ENCODE data around the gene OLR1.

The OLR1 gene

DNA sequence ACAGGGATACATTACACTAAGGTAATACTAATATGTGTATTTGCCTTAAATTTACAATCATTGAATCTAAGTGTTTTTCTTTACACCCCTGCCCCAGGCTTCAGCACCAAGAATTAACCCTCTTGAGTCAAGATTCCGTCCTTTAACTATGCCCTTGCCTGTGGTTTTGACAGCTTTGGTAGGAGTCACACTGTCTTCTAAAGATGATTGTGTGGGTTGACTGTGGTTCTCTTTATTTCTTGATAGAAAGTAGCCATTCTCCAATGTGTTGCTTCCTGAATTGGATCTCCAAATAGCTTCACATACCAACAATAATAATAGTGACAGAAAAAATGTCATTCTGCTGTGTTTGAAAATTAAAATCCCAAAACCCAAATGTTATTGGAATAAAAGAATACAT is 45.5 kb downstream of the OLR1 start:
- TF ChIP-seq, protein P1, sequence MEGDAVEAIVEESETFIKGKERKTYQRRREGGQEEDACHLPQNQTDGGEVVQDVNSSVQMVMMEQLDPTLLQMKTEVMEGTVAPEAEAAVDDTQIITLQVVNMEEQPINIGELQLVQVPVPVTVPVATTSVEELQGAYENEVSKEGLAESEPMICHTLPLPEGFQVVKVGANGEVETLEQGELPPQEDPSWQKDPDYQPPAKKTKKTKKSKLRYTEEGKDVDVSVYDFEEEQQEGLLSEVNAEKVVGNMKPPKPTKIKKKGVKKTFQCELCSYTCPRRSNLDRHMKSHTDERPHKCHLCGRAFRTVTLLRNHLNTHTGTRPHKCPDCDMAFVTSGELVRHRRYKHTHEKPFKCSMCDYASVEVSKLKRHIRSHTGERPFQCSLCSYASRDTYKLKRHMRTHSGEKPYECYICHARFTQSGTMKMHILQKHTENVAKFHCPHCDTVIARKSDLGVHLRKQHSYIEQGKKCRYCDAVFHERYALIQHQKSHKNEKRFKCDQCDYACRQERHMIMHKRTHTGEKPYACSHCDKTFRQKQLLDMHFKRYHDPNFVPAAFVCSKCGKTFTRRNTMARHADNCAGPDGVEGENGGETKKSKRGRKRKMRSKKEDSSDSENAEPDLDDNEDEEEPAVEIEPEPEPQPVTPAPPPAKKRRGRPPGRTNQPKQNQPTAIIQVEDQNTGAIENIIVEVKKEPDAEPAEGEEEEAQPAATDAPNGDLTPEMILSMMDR (IDR thresholded peaks at IDR 0.05; ENCODE audit: low read length), result no peak
- TF ChIP-seq EZH2phosphoT487 (IDR thresholded peaks at IDR 0.05; ENCODE audit: low read length), result no peak
- TF ChIP-seq EZH2 (optimal IDR thresholded peaks at IDR 0.05; ENCODE audit: low read depth, low read length), result no peak
- Histone ChIP-seq H3K9me3 (replicated peaks; ENCODE audit: insufficient read depth, low read length) (no peaks in the 10 kb centered on the region), H3K4me2 (ENCODE audit: low read depth, low read length) (no peak overlapping the region), H3K9ac (ENCODE audit: low read length) (no peak overlapping the region), H3K36me3 (replicated peaks; ENCODE audit: insufficient read depth, low read length) (no peaks in the 10 kb centered on the region; the same call in 1 of the 2 replicates), H3K9me2 (replicated peaks; ENCODE audit: insufficient read depth, low read length) (no peaks in the 10 kb centered on the region), H3K27me3 (replicated peaks; ENCODE audit: insufficient read depth, low read length) (no peaks in the 10 kb centered on the region), H4K20me1 (ENCODE audit: insufficient read depth, low read length) (no peaks in the 10 kb centered on the region), H3F3A (ENCODE audit: insufficient read depth, low read length) (peaks cover 17% of the 10 kb centered on the region), H2AFZ (ENCODE audit: low read length) (no peak overlapping the region), H3K4me1 (ENCODE audit: low read length) (peaks cover 22% of the 10 kb centered on the region), H3K79me2 (ENCODE audit: low read length) (peaks cover 13% of the 10 kb centered on the region), H3K4me3 (ENCODE audit: low read length) (no peak overlapping the region), H3K27ac (ENCODE audit: low read length) (no peak overlapping the region)
- DNase-seq, result no peak

DNA sequence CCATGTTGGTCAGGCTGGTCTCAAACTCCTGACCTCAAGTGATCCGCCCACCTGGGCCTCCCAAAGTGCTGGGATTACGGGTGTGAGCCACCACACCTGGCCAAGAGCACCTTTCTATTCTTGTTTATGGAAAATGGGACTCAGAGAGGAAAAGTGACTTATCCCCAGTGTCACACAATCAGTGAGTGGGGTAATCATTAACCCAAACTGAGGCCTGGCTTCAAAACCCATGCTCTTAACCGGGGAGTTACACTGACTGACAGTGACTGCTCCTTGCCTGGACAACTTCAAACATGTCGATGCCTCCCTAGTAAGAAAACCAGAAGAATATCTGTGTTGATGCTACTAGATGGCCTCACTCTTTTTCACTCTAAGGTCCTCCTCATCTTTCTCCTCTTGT is 49.2 kb downstream of the OLR1 start:
- H3K36me3 ChIP-seq (replicated peaks; ENCODE audit: insufficient read depth, low read length), result peaks cover 3% of the 10 kb centered on the region; the same call in 1 of the 2 replicates
- H3K9me3 ChIP-seq (replicated peaks; ENCODE audit: insufficient read depth, low read length), result no peaks in the 10 kb centered on the region
- H3K4me3 ChIP-seq (ENCODE audit: low read length), result no peak overlapping the region
- no peak overlapping the region for H2AFZ ChIP-seq (ENCODE audit: low read length)
- H3K9ac ChIP-seq (ENCODE audit: low read length), result no peak overlapping the region
- no peaks in the 10 kb centered on the region for H3K9me2 ChIP-seq (replicated peaks; ENCODE audit: insufficient read depth, low read length)
- no peaks in the 10 kb centered on the region for H4K20me1 ChIP-seq (ENCODE audit: insufficient read depth, low read length)
- DNase-seq, result no peak
- no peaks in the 10 kb centered on the region for H3K27me3 ChIP-seq (replicated peaks; ENCODE audit: insufficient read depth, low read length)
- TF ChIP-seq EZH2 (optimal IDR thresholded peaks at IDR 0.05; ENCODE audit: low read depth, low read length) (no peak), EZH2phosphoT487 (IDR thresholded peaks at IDR 0.05; ENCODE audit: low read length) (no peak)
- TF ChIP-seq, protein P1 (IDR thresholded peaks at IDR 0.05; ENCODE audit: low read length), result no peak
- H3K27ac ChIP-seq (ENCODE audit: low read length), result no peak overlapping the region
- no peak overlapping the region for H3K4me2 ChIP-seq (ENCODE audit: low read depth, low read length)
- no peaks in the 10 kb centered on the region for H3K79me2 ChIP-seq (ENCODE audit: low read length)
- no peaks in the 10 kb centered on the region for H3F3A ChIP-seq (ENCODE audit: insufficient read depth, low read length)
- no peaks in the 10 kb centered on the region for H3K4me1 ChIP-seq (ENCODE audit: low read length)

GRCh38 chr12:10121278-10121677 is 50.7 kb downstream of the OLR1 start:
- no peak overlapping the region for H3K4me3 ChIP-seq (ENCODE audit: low read length)
- H3K4me2 ChIP-seq (ENCODE audit: low read depth, low read length), result no peak overlapping the region
- no peaks in the 10 kb centered on the region for H4K20me1 ChIP-seq (ENCODE audit: insufficient read depth, low read length)
- H3F3A ChIP-seq (ENCODE audit: insufficient read depth, low read length), result no peaks in the 10 kb centered on the region
- no peak for DNase-seq
- H3K36me3 ChIP-seq (replicated peaks; ENCODE audit: insufficient read depth, low read length), result peaks cover 3% of the 10 kb centered on the region; the same call in 1 of the 2 replicates
- TF ChIP-seq EZH2 (optimal IDR thresholded peaks at IDR 0.05; ENCODE audit: low read depth, low read length) (no peak), EZH2phosphoT487 (IDR thresholded peaks at IDR 0.05; ENCODE audit: low read length) (no peak)
- TF ChIP-seq, protein P1 (IDR thresholded peaks at IDR 0.05; ENCODE audit: low read length), result no peak
- H3K9me3 ChIP-seq (replicated peaks; ENCODE audit: insufficient read depth, low read length), result no peaks in the 10 kb centered on the region
- H3K9me2 ChIP-seq (replicated peaks; ENCODE audit: insufficient read depth, low read length), result no peaks in the 10 kb centered on the region
- H3K9ac ChIP-seq (ENCODE audit: low read length), result no peak overlapping the region
- no peaks in the 10 kb centered on the region for H3K79me2 ChIP-seq (ENCODE audit: low read length)
- H3K27ac ChIP-seq (ENCODE audit: low read length), result no peak overlapping the region
- no peak overlapping the region for H2AFZ ChIP-seq (ENCODE audit: low read length)
- H3K27me3 ChIP-seq (replicated peaks; ENCODE audit: insufficient read depth, low read length), result no peaks in the 10 kb centered on the region
- no peaks in the 10 kb centered on the region for H3K4me1 ChIP-seq (ENCODE audit: low read length)
